K562 (cell line): ENCODE measurements around the gene POMGNT1. TPM values are rescaled to one million over a fixed set of nuclear protein-coding genes. Genes with fewer than 3 reads are reported as not detected.

Experiments
- ATAC-seq: fragments of 200-7000 bp; cut with Tn5 transposase; 3 replicates; pipeline ENCODE4 v1.9.1; 2020; ENCODE audit warnings: moderate library complexity
- BruUV-seq: library from RNA; stranded (reverse); fragments of 400-500 nt; replicated peaks from 2 replicates; lab custom pipeline; 2021; lab: Mats Ljungman, UMichigan
- CTCF ChIA-PET: fragments of 300-600 bp; formaldehyde crosslinking; extraction: SDS; loops from one replicate; lab custom pipeline; 2021; ENCODE audit warnings: low intra/inter-chr PET ratio; lab: Yijun Ruan, JAX
- POLR2A ChIA-PET: fragments of 300-600, 350-650 bp; sonication (Branson Sonifier 250); formaldehyde crosslinking; extraction: SDS; loops from one replicate; lab custom pipeline; 2021; ENCODE audit warnings: antibody characterized with exemption, inconsistent platforms; lab: Yijun Ruan, JAX
- DNase-seq, 4 experiments: peaks; one replicate each; pipeline versions ENCODE4 v3.0.0 to v3.0.0-alpha.2; 2011 to 2018; ENCODE audit warnings: low spot score in 3 of 4, mixed read lengths in 3 of 4; ENCODE audit errors: extremely low read depth in 1 of 4
- FAIRE-seq: peaks from 2 replicates; lab custom pipeline; 2011; peaks lifted over from hg19 to GRCh38; lab: Jason Lieb, UNC
- H2AFZ ChIP-seq: 2 replicates; pipeline ENCODE4 v1.6.0; 2011; ENCODE audit warnings: low read depth, low read length, control low read depth, inconsistent platforms
- H3K27ac ChIP-seq: fragments of 200-600 bp; 3 replicates; pipeline ENCODE4 v1.8.0; 2011; ENCODE audit warnings: low read depth, mild to moderate bottlenecking, control low read depth, inconsistent platforms, low read length, moderate library complexity, mixed read lengths; ENCODE audit errors: extremely low read depth
- H3K27me3 ChIP-seq, 2 experiments: fragments of 300-600 bp in 1 of 2; 2 replicates in 1 of 2; 3 replicates in 1 of 2; pipeline versions ENCODE4 v1.6.0 to v1.8.0; 2011; ENCODE audit warnings: inconsistent platforms in 2 of 2, low read length in 2 of 2, mild to moderate bottlenecking in 1 of 2, mixed read lengths in 1 of 2, moderate library complexity in 1 of 2; ENCODE audit not compliant: control insufficient read depth in 2 of 2, insufficient read depth in 2 of 2
- H3K36me3 ChIP-seq: fragments of 300-600 bp; 3 replicates; pipeline ENCODE4 v1.8.0; 2011; ENCODE audit warnings: mild to moderate bottlenecking, low read length, inconsistent platforms; ENCODE audit not compliant: control insufficient read depth, insufficient read depth
- H3K4me1 ChIP-seq, 2 experiments: fragments of 200-600 bp in 1 of 2; replicated peaks in 1 of 2; 2 replicates in 1 of 2; 3 replicates in 1 of 2; pipeline versions ENCODE4 v1.5.1 to v1.8.0; 2011; ENCODE audit warnings: inconsistent platforms in 2 of 2, low read length in 2 of 2, mild to moderate bottlenecking in 1 of 2, mixed read lengths in 1 of 2, moderate library complexity in 1 of 2; ENCODE audit not compliant: control insufficient read depth in 2 of 2, insufficient read depth in 2 of 2
- H3K4me2 ChIP-seq: 2 replicates; pipeline ENCODE4 v1.6.1; 2011; ENCODE audit warnings: low read length, control low read depth, inconsistent platforms, mixed read lengths; ENCODE audit not compliant: insufficient read depth
- H3K4me3 ChIP-seq: fragments of 200-600 bp; sonication (generic), shearing (Covaris generic); 2 replicates; pipeline ENCODE4 v1.5.1; 2016; ENCODE audit warnings: control low read depth, inconsistent platforms
- H3K79me2 ChIP-seq: fragments of 200-600 bp; 3 replicates; pipeline ENCODE4 v1.8.0; 2011; ENCODE audit warnings: low read length, inconsistent platforms; ENCODE audit not compliant: control insufficient read depth, insufficient read depth
- H3K9ac ChIP-seq, 2 experiments: 2 replicates each; pipeline versions ENCODE4 v1.6.0 to v1.6.1; 2011; ENCODE audit warnings: low read depth in 2 of 2, low read length in 2 of 2, control low read depth in 1 of 2, inconsistent platforms in 1 of 2, mild to moderate bottlenecking in 1 of 2, mixed read lengths in 1 of 2; ENCODE audit not compliant: insufficient read depth in 1 of 2
- H3K9me1 ChIP-seq: one replicate; pipeline ENCODE4 v1.6.0; 2011; ENCODE audit warnings: inconsistent platforms, mild to moderate bottlenecking, low read length, moderate library complexity; ENCODE audit not compliant: control insufficient read depth, insufficient read depth
- H3K9me3 ChIP-seq: replicated peaks from 2 replicates; pipeline ENCODE4 v1.5.1; 2011; ENCODE audit warnings: low read depth, low read length, inconsistent platforms; ENCODE audit not compliant: control insufficient read depth, insufficient read depth
- H4K20me1 ChIP-seq: replicated peaks from 2 replicates; pipeline ENCODE4 v1.6.1; 2011; ENCODE audit warnings: low read length, inconsistent platforms, mixed read lengths; ENCODE audit not compliant: control insufficient read depth, insufficient read depth
- ARNT ChIP-seq, 2 experiments: fragments of 450-650 bp; IDR thresholded peaks; 2 replicates each; pipeline ENCODE4 v1.6.1; 2016; ENCODE audit warnings: mild to moderate bottlenecking in 1 of 2
- JUN ChIP-seq, 2 experiments: sonication (generic) in 1 of 2; formaldehyde crosslinking in 1 of 2; IDR thresholded peaks; 2 replicates each; pipeline versions ENCODE4 v1.6.1 to v1.8.0; 2012 to 2022; ENCODE audit warnings: borderline replicate concordance in 2 of 2, mild to moderate bottlenecking in 2 of 2, improper control_type of control experiment in 1 of 2, low read depth in 1 of 2, low read length in 1 of 2, missing genetic modification reagents in 1 of 2
- KLF16 ChIP-seq: IDR thresholded peaks from 2 replicates; pipeline ENCODE4 v1.6.1; 2016; ENCODE audit warnings: antibody characterized with exemption
- NBN ChIP-seq: fragments of 450-650 bp; IDR thresholded peaks from 2 replicates; pipeline ENCODE4 v1.6.1; 2016; ENCODE audit warnings: low read depth, mild to moderate bottlenecking
- NR2C2 ChIP-seq, 2 experiments: fragments of 200-800 bp in 1 of 2; sonication (Bioruptor generic) in 1 of 2; sonication (generic) in 1 of 2; formaldehyde crosslinking in 1 of 2; IDR thresholded peaks; 2 replicates each; pipeline versions ENCODE4 v1.6.1 to v1.8.0; 2016 to 2022; ENCODE audit warnings: mild to moderate bottlenecking in 1 of 2, missing compliant biosample characterization in 1 of 2, missing genetic modification characterization in 1 of 2, missing genetic modification reagents in 1 of 2
- RAD21 ChIP-seq, 2 experiments: fragments of 250-450 bp in 1 of 2; fragments of 450-650 bp in 1 of 2; sonication (Bioruptor Pico) in 1 of 2; formaldehyde crosslinking in 1 of 2; IDR thresholded peaks in 1 of 2; conservative IDR thresholded peaks in 1 of 2; 2 replicates each; pipeline versions ENCODE4 v1.4.0 to v1.8.0; 2020 to 2022; ENCODE audit warnings: mild to moderate bottlenecking in 2 of 2, moderate library complexity in 1 of 2
- RCOR1 ChIP-seq, 2 experiments: IDR thresholded peaks; 2 replicates each; pipeline ENCODE4 v1.6.1; 2012; ENCODE audit warnings: low read depth in 2 of 2, low read length in 2 of 2, borderline replicate concordance in 1 of 2, improper control_type of control experiment in 1 of 2
- SMC3 ChIP-seq: conservative IDR thresholded peaks from 2 replicates; pipeline ENCODE4 v1.6.1; 2011; ENCODE audit warnings: low read depth, low read length, improper control_type of control experiment; ENCODE audit not compliant: insufficient read depth
- STAG1 ChIP-seq: sonication (generic); formaldehyde crosslinking; IDR thresholded peaks from 2 replicates; pipeline ENCODE4 v1.5.0; 2020; ENCODE audit warnings: missing genetic modification reagents, borderline replicate concordance
- ZNF12 ChIP-seq: sonication (generic); formaldehyde crosslinking; IDR thresholded peaks from 2 replicates; pipeline ENCODE4 v1.4.0; 2020; ENCODE audit warnings: mild to moderate bottlenecking, missing genetic modification reagents
- ZNF24 ChIP-seq: fragments of 450-650 bp; IDR thresholded peaks from 2 replicates; pipeline ENCODE4 v1.6.1; 2016
- ZNF3 ChIP-seq: fragments of 250-450 bp; sonication (Bioruptor Pico); IDR thresholded peaks from 2 replicates; pipeline ENCODE4 v1.5.0; 2021; ENCODE audit warnings: mild to moderate bottlenecking, moderate library complexity
- ZNF316 ChIP-seq: fragments of 450-650 bp; IDR thresholded peaks from 2 replicates; pipeline ENCODE4 v1.6.1; 2016
- WGBS: fragments of 100-300 bp; shearing (Covaris generic); methylation state at CpG from one replicate; pipeline ENCODE4 v1.1.6; 2016; ENCODE audit warnings: low coverage, mixed read lengths; ENCODE audit not compliant: insufficient coverage; ENCODE audit errors: missing lambda C conversion rate; 5-methylcytosine and 5-hydroxymethylcytosine counted together
- in situ Hi-C: fragments of 300-500 bp; cut with MboI; formaldehyde crosslinking; loops from 4 replicates; pipeline ENCODE4 v1.15.0; 2018; ENCODE audit warnings: inconsistent platforms, mixed read lengths
- intact Hi-C: fragments of 100-400 bp; cut with micrococcal nuclease; formaldehyde crosslinking; loops from 2 replicates; pipeline ENCODE4 v1.14.2; 2022
- polyA plus RNA-seq, 8 experiments: library from polyadenylated mRNA; depleted of rRNA in 4 of 8; stranded (reverse) in 5 of 8; unstranded in 3 of 8; fragments of >200 nt; fragmentation: Nextera tagmentation in 2 of 8; fragmentation: Illumina TruSeq in 1 of 8; extraction: Ambion mirVana in 2 of 8; extraction: Trizol in 1 of 8; gene quantifications; 2 replicates each; pipeline versions ENCODE4 v1.2.1 to v1.2.3, GENCODE V29; 2011 to 2014; ENCODE audit warnings: inconsistent platforms in 1 of 8, missing spikeins in 1 of 8
- total RNA-seq, 7 experiments: library from RNA; depleted of rRNA in 6 of 7; stranded (reverse); fragments of >200 nt in 6 of 7; fragmentation: Illumina TruSeq in 2 of 7; extraction: Trizol in 2 of 7; gene quantifications; 2 replicates each; pipeline versions ENCODE4 v1.2.1 to v1.2.3, GENCODE V29; 2011 to 2021; ENCODE audit warnings: low replicate concordance in 1 of 7
- TF ChIP-seq, protein P1 (sequence below): fragments of 450-650 bp; IDR thresholded peaks from 2 replicates; pipeline ENCODE4 v1.6.1; 2017; ENCODE audit warnings: antibody characterized with exemption, mild to moderate bottlenecking

The POMGNT1 gene
- total and polyA plus RNA-seq, 9 of the 15 experiments (the other 6 are each of a cell fraction or from before 2014, with no cell fraction given) = 14.1 to 58.9 (median 37.8) TPM

DNA sequence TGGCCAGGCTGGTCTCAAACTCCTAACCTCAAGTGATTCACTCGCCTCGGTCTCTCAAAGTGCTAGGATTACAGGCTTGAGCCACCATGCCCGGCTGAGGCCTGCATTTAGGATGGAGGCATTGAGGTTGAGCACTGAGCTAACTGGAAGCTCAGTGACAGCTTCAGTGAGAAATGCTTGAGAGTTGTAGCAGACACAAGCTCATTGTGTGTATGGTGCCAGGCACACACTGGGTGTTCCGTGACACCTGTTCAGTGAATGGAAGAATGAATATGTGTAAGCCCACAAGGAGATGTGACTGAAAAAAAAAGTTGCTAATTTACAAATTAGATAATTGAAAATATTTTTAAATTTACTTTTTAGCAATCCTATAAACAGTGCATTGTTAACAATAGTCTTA lies 26.7 kb upstream of the POMGNT1 start (continued):
- TF ChIP-seq, protein P1, sequence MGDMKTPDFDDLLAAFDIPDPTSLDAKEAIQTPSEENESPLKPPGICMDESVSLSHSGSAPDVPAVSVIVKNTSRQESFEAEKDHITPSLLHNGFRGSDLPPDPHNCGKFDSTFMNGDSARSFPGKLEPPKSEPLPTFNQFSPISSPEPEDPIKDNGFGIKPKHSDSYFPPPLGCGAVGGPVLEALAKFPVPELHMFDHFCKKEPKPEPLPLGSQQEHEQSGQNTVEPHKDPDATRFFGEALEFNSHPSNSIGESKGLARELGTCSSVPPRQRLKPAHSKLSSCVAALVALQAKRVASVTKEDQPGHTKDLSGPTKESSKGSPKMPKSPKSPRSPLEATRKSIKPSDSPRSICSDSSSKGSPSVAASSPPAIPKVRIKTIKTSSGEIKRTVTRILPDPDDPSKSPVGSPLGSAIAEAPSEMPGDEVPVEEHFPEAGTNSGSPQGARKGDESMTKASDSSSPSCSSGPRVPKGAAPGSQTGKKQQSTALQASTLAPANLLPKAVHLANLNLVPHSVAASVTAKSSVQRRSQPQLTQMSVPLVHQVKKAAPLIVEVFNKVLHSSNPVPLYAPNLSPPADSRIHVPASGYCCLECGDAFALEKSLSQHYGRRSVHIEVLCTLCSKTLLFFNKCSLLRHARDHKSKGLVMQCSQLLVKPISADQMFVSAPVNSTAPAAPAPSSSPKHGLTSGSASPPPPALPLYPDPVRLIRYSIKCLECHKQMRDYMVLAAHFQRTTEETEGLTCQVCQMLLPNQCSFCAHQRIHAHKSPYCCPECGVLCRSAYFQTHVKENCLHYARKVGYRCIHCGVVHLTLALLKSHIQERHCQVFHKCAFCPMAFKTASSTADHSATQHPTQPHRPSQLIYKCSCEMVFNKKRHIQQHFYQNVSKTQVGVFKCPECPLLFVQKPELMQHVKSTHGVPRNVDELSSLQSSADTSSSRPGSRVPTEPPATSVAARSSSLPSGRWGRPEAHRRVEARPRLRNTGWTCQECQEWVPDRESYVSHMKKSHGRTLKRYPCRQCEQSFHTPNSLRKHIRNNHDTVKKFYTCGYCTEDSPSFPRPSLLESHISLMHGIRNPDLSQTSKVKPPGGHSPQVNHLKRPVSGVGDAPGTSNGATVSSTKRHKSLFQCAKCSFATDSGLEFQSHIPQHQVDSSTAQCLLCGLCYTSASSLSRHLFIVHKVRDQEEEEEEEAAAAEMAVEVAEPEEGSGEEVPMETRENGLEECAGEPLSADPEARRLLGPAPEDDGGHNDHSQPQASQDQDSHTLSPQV = no peak

DNA sequence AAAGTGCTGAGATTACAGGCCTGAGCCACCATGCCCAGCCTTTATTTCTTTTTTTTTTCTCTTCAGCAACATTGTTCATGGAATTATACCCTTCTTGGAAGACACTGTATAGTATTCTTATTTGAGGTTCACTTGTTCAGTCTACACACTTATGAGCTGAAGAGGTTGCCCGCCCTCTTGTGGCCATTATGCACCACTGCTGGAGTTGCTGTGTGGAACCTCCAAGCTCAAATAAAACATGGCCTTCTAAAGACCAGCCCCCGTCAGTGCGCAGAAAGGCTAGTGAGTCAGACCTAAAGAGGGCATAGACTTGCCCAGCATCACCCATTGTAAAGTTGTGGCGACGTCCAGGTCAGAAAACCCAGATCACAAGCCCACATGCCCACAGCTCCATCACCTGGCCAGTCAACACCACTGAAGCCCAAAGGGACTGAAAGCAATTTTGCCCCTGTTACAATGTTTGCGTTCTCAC lies 25.3 kb upstream of the POMGNT1 start:
- FAIRE-seq = peak; percentile 96
- Histone ChIP-seq H3K27ac (no peak overlapping the region), H2AFZ (peak overlapping the region; percentile 85), H3K4me1 (peaks cover 0 to 5% of the 10 kb centered on the region in 2 experiments; a peak in 2 of 5 replicates), H3K27me3 (no peaks in the 10 kb centered on the region), H3K9ac (peak overlapping the region in 1 of 2 experiments; percentile 1; a peak in 2 of 4 replicates), H4K20me1 (no peaks in the 10 kb centered on the region), H3K9me1 (no peaks in the 10 kb centered on the region), H3K4me3 (no peak overlapping the region), H3K4me2 (peak overlapping the region; percentile 53; the same call in 1 of the 2 replicates), H3K79me2 (no peaks in the 10 kb centered on the region), H3K9me3 (no peaks in the 10 kb centered on the region), H3K36me3 (no peaks in the 10 kb centered on the region)
- in situ Hi-C loops = no loop called here
- 6% methylated on average over 6 of the region's 6 CpGs for WGBS
- ChIA-PET CTCF (interaction anchor here (0.6 to 4.6 kb wide), 4 partner anchors 39 to 187 kb away, joined by 3 to 44 read pairs (median 18); no protein-coding TSS in a partner anchor), POLR2A (interaction anchor here (0.7 to 3.3 kb wide), 17 partner anchors 8 to 538 kb away, joined by 3 to 19 read pairs (median 4); partner anchors contain the start of genes GPBP1L1, PIK3R3, POMGNT1 and RAD54L)
- ATAC-seq = peak; percentile 97
- peak; percentile 69 to 91 (median 77) for DNase-seq
- intact Hi-C loops = loop anchor here (1.0 to 2.0 kb wide), 3 partner anchors 25 to 186 kb away; partner anchors contain the start of gene POMGNT1
- BruUV-seq = no TSS peak
- TF ChIP-seq SMC3 = peak; percentile 90
- 0 out of 2 replicates have a peak, but pooled peaks have one; percentile 11 for TF ChIP-seq ZNF12 (CRISPR knock-in tag)
- peak in 1 of 2 experiments; percentile 62; a peak in 1 of 4 replicates for TF ChIP-seq ARNT (IDR thresholded peaks at IDR 0.05)
- TF ChIP-seq ZNF316 = no peak
- peak; percentile 46; the same call in 1 of the 2 replicates for TF ChIP-seq NR2C2 (CRISPR knock-in tag; IDR thresholded peaks at IDR 0.05)
- TF ChIP-seq NR2C2 (tag; IDR thresholded peaks at IDR 0.05) = no peak
- TF ChIP-seq STAG1 (CRISPR knock-in tag) = peak; percentile 58; the same call in 1 of the 2 replicates
- 0 out of 2 replicates have a peak, but pooled peaks have one; percentile 26 for TF ChIP-seq KLF16
- peak; percentile 90 to 94 for TF ChIP-seq RAD21 (CRISPR knock-in tag; conservative IDR thresholded peaks at IDR 0.05 in 1 of 2, IDR thresholded peaks at IDR 0.05 in 1 of 2)
- TF ChIP-seq NBN = peak; percentile 38; the same call in 1 of the 2 replicates
- TF ChIP-seq RCOR1 (IDR thresholded peaks at IDR 0.05; ENCODE audit: borderline replicate concordance in 1 of 2, low read depth in 2 of 2, low read length in 2 of 2) = peak in 1 of 2 experiments; percentile 41; a peak in 1 of 4 replicates
- 0 out of 2 replicates have a peak, but pooled peaks have one; percentile 22 for TF ChIP-seq JUN (IDR thresholded peaks at IDR 0.05; ENCODE audit: borderline replicate concordance, low read depth, low read length)
- no peak for TF ChIP-seq JUN (CRISPR knock-in tag; IDR thresholded peaks at IDR 0.05; ENCODE audit: borderline replicate concordance)
- TF ChIP-seq ZNF3 (CRISPR knock-in tag) = peak; percentile 95
- peak; percentile 55; the same call in 1 of the 2 replicates for TF ChIP-seq ZNF24
